Stomach (tissue), 4 donors: ENCODE measurements around the gene TTC24.

Experiments used
- CTCF ChIP-seq, 7 experiments: fragments of 450-650 bp in 4 of 7; fragments of 200-600 bp in 3 of 7; sonication (generic) in 3 of 7; IDR thresholded peaks; one replicate each; pipeline ENCODE4 v1.5.1; 2016 to 2019; ENCODE audit warnings: antibody characterized with exemption in 7 of 7, control low read depth in 2 of 7, mild to moderate bottlenecking in 1 of 7
- EP300 ChIP-seq: sonication (generic); formaldehyde crosslinking; IDR thresholded peaks from one replicate; pipeline ENCODE4 v1.6.1; 2017; ENCODE audit warnings: antibody characterized with exemption
- POLR2AphosphoS5 ChIP-seq, 3 donors: sonication (generic); formaldehyde crosslinking; IDR thresholded peaks; one replicate each; pipeline ENCODE4 v1.6.1; 2016; ENCODE audit warnings: antibody characterized with exemption in 3 of 3

GRCh38 chr1:156632355-156632754, 52.8 kb downstream of the TTC24 start:
- no peak for TF ChIP-seq CTCF (IDR thresholded peaks at IDR 0.05)
- TF ChIP-seq POLR2AphosphoS5 (IDR thresholded peaks at IDR 0.05) = no peak
- TF ChIP-seq EP300 = no peak
